ENCODE measurements around the gene RPL4.

- TF ChIP-seq CTCF (conservative IDR thresholded peaks at IDR 0.05; ENCODE audit: low read depth, low read length) (no peak), EZH2 (IDR thresholded peaks at IDR 0.05; ENCODE audit: low read length, unreplicated experiment) (no peak)
These were observed 17.8 kb downstream of the RPL4 start for GRCh38 chr15:66486887-66487286.
